NCI-H774 (cell line): ENCODE measurements around the gene RAB36.
"Not testable (repeated sequence)": the region's sequence is repeated elsewhere in the genome, so short reads cannot be mapped to it uniquely, and the experiment has no call there.

ENCODE experiments used
- DNase-seq: peaks from one replicate; lab custom pipeline; 2025; lab: John Stamatoyannopoulos, UW

RAB36 gene

DNA sequence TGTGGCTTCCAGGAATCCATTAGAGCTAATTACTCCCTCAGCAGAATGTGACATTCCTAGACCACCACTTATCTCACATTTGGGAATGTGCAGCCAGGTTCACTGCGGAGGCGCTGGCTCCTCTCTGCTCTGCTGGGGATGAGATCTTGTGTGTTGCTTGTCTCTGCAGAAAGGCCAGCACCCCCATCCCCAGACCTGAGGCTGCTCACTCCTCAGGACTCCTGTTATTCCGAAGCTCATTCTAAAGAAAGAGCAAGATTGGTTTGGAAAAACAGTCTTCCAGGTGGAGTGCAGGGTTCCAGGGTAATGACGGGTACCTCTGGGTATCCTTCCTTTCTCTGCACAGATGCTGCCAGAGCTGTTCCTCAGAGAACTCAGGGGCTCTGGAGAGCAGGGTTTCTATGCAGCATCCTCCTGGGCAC lies 24.3 kb upstream of the RAB36 start:
- no peak for DNase-seq

GRCh38 chr22:23121424-23121823 lies 23.9 kb upstream of the RAB36 start:
- DNase-seq, result no peak

DNA sequence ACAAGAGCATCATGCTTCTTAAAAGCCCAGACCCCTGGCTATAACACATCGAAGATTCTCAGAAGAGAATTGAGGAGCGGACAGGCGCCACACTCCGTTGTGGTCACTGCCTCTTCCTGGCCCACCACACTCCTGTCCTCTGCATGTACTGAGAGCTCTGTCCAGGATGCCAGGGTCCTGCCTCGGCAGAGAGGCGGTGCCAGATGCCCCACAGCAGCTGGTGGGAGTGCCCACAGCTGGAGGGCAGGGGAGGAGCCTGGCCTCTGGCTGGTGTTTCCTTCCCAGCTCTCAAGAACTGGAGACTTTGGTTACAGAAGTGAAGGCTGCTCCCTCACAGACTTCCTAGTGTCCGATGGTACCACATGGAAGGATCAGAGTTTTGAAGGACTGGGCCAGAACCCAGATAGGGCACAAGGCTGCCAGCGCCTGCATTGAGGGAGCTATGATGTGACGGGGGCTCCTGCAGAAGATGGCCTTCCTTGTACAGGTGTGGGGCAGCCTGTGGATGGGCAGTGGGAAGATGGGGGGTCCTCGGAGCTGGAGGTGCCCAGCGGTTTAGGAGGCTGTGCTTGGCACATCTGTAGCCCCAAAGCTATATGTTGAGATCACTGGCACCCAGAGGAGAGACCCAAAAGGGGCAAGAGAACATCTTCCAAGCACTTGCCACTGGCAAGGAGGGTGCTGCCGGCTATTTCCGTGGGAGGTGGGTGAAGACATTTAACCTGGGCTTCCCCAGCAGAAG lies 22.9 kb upstream of the RAB36 start:
- DNase-seq, result no peak

GRCh38 chr22:23122992-23123803 lies 22.1 kb upstream of the RAB36 start:
- no peak for DNase-seq

- no peak for DNase-seq
These were observed 21.4 kb upstream of the RAB36 start for GRCh38 chr22:23123804-23124254.

- DNase-seq, result no peak
These were observed 20.4 kb upstream of the RAB36 start for GRCh38 chr22:23124611-23125511.

DNA sequence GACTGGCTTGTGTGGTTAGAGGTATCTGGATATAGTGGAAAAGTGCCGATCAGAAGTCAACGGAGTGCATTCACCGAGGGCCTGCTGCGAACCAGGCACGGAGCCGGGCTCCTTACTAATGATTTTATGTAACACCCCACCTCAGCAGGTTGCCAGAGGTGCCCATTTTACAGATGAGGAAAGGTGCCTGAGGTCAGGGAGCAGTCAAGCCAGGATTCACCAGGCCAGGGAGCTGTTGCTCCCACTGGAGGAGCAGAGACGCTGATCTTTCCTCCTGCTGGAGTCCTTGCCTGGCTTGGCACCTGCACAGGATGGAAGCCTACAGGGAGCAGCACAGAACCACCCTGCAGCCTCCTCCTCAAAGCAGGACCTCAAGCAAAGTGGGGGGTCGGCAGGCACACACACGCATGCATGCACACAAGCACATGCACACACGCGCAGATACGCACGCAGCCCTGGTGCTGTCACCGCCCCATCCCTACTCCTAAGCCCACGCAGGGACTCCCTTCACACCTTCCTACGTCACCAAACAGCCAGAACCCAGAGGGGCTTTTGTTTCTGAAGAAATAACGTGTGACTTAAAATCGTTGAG lies 19.7 kb upstream of the RAB36 start:
- DNase-seq, result no peak

DNA sequence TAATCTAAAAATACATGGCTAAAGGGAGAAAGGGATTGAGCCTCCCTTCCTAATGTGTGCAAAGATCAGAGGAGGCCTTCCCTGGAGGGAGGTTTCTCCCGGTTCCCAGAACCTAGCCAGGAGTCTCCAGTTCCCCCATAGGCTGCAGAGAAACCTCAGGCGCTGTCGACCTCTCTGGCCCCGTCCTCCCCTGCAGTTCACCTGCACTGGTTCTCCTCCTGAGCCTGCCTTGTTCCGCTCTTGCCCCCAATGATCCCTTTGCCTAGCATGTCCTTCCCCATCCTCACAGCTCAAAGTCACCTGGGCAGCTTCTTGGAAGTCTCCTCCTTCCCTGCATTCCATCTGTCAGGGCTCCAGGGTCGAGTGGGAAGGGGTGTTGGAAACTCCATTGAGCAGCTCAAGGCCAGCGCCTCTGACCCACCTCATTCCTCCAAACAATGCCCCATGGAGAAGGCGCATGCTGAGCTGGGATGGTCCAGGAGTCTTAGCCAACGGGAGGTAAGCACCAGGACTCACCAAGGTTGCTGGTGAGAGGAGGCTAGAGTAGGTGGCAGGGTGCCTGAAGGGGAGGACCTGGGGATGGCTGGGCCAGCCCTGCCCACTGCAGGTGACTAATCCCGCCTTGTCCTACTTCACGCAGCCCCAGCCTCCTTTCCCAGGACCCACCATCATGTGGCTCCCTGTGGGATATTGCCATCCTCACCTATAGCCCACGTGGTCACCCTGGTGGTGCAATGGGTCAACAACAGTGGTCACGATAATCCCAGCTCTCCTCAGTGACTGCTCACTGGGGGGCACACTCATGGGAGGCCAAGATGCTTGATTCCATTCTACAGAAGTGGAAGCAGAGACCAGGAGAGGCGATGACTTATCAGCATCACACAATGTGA lies 18.9 kb upstream of the RAB36 start:
- DNase-seq, result no peak

DNA sequence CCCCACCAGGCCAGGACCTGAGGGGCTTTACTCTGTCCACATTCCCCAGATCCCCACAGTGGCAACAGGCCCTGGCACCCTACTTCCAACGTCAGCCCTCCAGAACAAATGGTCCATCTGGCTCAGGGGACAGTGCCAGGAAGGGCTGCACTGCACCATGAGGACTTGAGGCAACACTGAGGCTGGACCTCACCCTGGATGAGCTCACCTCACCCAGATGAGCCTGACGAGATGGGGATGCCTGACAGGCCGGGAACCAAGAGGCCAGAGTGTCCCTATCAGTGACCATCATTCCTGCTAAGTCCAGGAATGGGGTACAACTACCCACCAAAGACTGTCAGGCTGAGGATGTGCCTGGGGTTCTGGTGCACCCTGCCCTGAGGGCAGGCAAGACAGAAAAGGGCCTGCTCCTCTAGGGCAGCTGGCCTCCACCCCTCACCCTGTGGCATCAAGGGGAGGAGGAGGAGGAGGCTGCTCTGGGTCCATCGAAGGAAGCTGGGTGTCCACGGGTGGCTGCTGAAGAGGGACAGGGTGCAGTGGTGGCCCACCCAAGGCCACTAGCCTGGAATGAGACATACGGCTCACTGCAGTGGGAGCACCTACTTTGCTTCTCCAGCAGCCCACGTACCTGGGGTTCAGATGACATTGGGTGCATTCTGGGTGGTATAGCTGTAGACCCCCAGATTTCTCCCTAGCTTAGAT lies 18.1 kb upstream of the RAB36 start:
- DNase-seq, result no peak

- no peak for DNase-seq
These were observed 17.5 kb upstream of the RAB36 start for GRCh38 chr22:23127788-23128187.

DNA sequence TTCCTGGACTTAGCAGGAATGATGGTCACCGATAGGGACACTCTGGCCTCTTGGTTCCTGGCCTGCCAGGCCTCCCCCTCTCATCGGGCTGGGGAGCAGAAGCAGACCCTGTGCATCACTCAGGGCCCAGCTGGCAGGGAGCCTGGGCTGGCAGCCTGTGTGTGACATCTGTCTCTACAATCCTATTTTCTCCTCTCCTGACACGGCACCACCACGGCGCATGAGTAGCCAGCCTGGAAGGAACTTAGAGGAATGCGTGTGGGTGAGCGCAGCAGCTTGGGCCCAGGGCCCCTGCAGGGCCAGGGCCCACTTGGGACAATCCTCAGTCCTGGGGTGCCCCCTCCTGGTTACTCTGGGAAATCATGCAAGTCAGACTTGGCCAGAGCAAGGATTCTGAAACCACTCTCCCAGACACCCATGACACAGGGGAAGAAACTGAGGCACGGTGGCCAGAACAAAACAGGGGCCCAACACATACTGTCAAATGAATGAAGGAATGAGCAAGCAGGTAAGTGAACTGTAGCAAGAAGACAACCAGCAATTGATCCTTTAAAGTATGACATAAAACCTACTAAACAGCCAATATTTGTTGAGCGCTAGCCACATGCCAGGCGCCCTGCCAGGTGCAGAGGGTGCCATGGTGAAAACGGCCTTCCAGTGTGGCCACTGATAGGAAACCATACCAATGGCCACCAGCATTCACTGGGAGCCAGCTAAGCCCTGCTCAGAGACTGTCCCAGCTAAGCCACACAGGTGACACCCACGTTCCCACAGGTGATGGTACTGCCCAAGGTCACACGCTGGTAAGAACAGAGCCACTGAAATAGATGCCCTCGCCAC lies 16.8 kb upstream of the RAB36 start:
- peak; percentile 25 for DNase-seq

- DNase-seq, result no peak
These were observed 16.1 kb upstream of the RAB36 start for GRCh38 chr22:23129149-23129548.

DNA sequence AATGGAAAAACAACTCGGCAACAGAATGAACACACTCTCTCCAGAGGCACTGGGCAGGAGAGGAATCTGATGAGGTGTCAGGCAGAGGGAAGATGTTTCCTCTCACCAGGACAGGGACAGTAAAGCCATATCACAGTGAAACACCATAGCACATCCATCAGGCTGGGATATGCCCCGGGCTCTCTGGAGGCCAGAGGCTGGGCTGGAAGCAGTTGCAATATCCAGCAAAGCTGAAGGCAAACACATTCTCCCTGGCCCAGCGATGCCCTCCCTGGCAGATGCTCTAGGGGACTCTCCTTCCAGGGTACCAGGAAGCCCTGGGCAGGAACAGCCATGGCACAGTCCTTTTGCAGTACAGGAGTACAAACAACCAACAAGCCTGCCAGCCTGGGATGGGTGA lies 14.6 kb upstream of the RAB36 start:
- no peak for DNase-seq

- no peak for DNase-seq
These were observed 13.3 kb upstream of the RAB36 start for GRCh38 chr22:23131931-23132330.

- no peak for DNase-seq
These were observed 12.7 kb upstream of the RAB36 start for GRCh38 chr22:23132376-23133091.

DNA sequence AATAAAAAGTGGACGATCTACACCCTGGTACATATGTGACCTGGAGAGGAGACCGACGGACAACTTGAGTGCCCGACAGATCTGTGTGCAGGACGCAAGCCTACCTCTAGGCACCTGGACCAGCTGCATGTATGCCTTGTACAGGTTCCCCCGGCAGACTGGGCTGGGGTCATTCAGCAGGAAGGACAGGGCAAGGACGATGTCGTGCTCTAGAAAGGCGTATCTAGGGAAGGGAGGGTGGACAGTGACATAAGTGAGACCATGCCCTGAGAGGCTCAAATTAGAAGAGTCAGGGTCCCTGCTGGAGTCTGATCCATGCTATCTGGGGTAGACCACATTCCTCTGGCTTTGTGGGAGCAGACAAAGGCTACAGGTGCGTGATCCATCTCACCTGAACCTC lies 11.4 kb upstream of the RAB36 start:
- no peak for DNase-seq

GRCh38 chr22:23136991-23137390 lies 8.3 kb upstream of the RAB36 start:
- not testable (repeated sequence) for DNase-seq

DNA sequence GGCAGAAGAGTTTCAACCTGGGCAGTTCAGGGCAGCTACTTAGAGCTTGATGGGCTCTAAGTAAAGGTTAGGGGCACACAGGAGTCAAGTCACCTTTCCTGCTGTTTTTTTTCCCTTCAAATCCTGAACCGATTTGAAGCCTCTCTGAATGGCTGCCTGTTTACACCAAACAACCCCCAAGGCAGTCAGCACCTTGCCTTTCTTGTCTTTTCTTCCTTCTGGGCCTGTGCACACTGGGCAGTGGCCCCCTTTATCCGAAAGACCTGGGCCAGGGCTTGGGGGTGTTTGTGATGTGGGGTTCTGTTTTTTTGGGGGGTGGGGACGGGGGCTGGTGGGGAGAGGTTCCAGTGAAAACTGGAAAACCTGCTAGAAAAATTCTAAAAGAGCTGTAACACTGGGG lies 7.8 kb upstream of the RAB36 start:
- no peak for DNase-seq
